Measurements from ENCODE around the gene UACA.

DNA sequence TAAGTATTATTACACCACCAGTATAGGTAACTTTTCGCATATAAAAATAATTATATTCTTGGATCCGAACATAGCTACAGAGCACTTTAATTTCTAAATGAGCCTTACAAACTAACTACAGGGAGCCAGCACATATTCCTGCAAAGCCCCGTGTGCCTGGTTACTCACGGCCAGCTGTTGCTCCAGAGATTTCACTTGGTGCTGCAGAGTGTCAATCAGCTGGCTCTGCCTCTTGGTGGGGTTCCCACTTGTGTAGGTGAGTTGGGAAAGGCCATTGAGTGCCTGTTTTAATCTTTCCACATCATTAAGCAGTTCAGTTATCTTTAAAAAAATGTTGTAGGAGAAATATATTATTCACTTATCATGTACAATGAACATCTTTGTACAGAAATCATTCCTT is 98.9 kb downstream of the UACA start:
- TF ChIP-seq, protein P1, sequence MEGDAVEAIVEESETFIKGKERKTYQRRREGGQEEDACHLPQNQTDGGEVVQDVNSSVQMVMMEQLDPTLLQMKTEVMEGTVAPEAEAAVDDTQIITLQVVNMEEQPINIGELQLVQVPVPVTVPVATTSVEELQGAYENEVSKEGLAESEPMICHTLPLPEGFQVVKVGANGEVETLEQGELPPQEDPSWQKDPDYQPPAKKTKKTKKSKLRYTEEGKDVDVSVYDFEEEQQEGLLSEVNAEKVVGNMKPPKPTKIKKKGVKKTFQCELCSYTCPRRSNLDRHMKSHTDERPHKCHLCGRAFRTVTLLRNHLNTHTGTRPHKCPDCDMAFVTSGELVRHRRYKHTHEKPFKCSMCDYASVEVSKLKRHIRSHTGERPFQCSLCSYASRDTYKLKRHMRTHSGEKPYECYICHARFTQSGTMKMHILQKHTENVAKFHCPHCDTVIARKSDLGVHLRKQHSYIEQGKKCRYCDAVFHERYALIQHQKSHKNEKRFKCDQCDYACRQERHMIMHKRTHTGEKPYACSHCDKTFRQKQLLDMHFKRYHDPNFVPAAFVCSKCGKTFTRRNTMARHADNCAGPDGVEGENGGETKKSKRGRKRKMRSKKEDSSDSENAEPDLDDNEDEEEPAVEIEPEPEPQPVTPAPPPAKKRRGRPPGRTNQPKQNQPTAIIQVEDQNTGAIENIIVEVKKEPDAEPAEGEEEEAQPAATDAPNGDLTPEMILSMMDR (IDR thresholded peaks at IDR 0.05), result no peak
- no peak for TF ChIP-seq POLR2A (IDR thresholded peaks at IDR 0.05)

All from thyroid gland (tissue), 4 donors.